ENCODE data around the gene BIN1.

Gene BIN1

DNA sequence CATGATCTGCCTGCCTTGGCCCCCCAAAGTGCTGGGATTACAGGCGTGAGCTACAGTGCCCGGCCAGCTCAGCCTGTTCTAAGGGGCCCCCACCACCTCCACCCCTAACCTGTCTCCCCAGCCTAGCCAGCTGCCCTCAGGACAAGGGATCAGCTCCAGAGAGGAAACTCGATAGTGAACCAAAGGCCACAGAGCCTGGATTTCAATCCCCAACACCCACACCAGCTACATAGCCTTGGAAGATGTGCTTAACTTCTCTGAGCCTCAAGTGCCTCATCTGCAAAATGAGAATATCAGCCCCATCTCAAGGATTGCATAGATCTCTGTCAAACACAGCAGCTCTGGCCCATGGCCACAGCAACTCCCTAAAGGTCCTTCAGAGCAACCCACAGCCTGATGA, 32.0 kb downstream of the BIN1 start:
- DNase-seq = no peak

DNA sequence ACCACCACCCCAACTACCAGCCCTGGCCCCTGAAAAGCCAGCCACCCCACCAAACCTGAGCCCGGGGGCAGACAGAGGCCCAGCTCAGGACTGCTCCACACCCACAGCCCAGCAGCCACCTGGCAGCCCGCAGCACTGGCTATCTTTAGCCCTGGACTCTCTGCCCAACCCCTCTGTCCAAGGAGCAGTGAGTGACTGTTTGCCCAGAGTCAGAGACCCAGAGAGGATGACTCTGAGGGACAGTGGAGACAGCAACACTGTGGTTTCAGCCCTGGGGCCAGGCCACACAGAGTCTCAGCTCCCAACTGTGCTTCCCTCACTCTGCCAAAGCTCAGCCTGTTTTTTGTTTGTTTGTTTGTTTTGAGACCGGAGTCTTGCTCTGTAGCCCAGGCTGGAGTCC, 32.6 kb downstream of the BIN1 start:
- no peak for DNase-seq

DNA sequence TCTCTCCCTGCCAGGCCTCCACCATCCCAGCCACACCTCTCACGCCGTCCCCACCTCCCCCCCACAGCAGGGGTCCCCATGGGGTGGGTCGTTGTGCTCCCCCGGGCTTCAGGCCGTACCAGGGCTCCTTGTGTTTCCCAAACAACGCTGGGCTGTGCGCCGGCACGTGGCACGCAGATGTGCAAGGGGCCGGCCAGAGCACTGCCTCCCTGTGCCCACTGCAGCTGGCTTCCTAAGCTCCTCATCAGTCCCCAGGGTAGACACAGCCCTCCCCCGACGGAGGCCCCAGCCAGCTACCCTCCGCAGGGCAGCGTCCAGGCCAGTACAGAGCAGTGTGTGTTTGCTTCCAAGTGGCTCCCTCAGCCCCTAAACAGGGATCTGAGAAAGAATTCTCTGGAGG, 34.0 kb downstream of the BIN1 start:
- peak; percentile 34 for DNase-seq

DNA sequence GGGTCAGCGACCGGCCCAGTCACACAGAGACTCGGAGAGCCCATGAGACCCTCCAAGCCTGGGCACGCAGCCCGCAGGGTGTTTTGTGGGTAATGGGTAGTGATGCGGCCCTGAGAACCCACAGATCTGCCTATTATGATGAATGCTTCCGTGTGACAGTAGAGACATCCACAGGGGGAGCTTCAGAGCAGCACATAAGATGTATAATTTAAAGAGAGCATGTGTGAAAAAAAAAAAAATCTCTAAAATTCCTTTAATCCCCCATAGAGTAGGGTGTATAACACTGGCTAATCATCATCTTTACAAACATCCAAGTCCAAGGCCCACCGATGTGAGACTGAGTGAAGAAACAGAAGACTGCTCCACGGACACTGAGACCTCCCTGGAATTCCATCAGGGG, 34.6 kb downstream of the BIN1 start:
- peak; percentile 32 for DNase-seq

DNA sequence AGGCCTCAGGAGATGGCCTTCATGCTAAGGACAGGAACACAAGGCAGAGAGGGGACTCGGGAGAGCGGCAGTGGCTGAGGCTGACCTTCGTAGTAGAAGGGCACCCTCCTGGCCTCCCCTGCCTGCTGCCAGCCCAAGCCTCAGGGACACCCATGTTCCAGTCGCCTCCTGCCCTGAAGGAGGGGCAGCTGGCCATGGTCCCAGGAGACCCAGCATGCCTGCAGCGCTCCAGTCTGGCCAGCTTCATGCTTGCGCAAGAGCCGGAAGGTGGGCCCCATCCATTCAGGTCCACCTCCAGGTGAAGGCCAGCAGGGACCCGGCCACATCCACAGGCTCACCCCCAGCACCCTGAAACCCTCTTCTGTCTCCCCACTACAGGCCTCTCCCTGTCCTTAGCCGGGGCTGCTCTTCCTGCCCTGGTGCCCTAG, 35.0 kb downstream of the BIN1 start:
- no peak for DNase-seq

DNA sequence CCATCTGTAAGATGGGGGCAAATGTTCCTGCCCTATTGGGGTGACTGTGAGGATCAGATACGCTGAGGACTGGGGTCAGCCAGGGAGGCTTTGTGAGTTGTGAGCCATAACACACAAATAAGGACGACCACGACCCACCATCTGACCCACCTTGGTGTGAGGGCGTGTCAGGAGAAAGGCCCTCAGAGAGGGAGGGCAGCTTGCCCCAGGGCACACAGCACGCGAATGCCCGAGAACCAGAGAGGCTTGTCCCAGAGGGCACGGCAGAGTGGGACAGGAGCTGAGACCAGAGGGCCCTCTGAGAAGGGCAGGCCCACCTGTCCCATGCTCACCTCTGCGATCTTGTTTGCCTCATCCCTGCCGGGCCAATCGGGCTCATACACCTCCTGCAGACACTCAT, 36.7 kb downstream of the BIN1 start:
- DNase-seq = no peak

DNA sequence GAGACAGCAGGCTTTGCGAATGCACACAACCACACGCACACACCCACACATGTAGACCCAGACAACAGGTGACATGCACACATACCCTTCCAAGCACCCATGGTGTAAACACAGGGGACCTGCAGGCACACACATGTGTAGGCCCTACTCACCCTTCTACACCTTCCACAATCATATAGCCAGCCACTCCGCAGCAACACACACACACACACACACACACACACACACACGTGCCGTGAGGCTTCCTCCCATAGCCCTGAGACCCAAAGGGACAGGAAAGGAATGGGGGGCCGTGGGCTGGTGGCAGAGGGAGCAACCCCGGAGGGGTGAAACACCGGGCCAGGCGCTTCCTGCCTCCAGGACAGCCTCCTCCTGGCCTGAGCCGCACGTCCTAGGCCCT, 37.4 kb downstream of the BIN1 start:
- DNase-seq = no peak

DNA sequence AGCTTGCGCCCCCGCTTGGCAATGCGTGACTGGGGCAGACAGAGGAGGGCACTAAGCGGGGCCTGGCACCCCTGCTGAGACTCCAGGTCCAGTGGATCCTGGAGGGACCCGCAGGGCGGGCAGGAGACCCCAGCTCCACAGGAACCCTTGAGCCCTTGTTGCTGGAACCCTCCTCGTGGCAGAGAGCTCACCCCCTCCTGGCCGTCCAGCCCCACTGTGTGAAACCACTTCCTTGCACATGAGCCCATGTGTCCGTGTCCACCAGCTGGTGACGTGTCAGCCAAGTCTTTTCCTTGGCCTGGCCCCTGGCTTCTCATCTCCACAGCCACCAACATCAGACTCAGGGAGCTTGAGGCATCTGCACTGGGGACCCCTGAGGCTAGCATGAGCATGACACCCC, 38.0 kb downstream of the BIN1 start:
- no peak for DNase-seq

DNA sequence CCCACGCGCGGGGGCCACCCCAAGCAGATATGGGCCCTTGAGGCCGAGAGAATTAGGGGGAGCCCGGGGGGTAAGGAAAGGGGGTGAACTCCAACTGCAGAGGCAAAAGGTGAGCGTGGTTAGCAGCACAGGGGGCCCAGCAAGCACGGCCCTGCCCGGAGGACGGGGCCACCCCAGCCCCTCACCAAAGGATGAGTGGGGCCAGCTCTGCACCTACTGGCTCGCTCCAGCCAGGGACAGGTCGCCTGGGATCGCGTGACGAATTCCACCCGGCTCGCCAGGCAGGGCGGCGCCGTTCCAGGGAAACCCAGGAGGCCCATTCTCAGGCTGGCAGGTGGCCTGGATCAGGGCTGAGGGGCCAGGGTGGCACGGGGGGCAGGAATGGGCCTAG, 38.6 kb downstream of the BIN1 start:
- DNase-seq = no peak

DNA sequence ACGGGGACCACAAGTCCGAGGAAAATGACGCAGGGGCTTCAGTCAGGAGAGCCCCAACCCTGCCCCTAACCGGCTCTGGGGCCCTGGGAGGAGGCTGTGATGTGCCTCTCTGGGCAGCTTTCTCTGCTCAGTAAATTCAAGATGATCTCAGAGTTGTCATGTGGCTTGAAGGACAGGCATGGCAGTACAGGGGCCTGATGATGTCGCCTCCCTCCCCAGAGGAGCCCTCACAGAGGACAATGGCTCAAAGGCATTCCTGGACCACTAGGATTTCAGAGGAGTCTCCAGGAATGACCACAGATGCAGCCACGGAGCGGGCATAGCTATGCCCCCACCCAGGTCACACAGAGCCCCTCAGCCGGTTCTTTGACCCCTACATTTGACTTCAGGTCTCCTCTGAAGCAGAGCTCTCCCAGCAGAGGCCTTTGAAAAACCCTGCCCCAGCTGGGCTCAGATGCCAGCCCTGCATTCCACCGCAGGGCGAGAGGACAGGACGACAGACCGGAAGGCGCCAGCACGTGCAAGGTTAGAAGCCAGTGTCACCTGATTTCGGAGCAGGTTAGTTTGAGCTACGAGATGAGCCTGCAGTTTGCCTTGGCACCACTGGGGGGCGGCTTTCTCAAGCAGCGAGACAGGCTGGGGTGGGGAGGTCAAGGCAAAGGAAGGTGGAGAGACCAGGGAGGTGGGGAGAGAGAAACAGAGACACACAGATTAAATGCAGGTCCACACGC, 39.2 kb downstream of the BIN1 start:
- peak; percentile 63 for DNase-seq

DNA sequence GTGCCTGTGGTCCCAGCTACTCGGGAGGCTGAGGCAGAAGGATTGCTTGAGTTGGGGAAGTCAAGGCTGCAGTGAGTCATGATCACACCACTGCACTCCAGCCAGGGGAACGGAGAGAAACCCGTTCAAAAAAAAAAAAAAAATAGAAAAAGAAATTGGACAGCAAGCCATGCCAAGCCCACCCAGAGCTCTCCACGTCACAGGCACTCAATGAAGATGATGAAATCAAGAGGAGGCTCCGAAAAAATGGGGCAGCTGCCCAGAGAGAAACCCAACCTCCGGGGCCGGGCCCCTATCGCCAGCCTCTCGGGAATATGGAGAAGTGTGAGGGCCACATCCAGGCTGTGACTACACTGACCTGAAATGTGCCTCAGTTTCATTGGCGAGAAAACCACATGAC, 40.0 kb downstream of the BIN1 start:
- DNase-seq = no peak

DNA sequence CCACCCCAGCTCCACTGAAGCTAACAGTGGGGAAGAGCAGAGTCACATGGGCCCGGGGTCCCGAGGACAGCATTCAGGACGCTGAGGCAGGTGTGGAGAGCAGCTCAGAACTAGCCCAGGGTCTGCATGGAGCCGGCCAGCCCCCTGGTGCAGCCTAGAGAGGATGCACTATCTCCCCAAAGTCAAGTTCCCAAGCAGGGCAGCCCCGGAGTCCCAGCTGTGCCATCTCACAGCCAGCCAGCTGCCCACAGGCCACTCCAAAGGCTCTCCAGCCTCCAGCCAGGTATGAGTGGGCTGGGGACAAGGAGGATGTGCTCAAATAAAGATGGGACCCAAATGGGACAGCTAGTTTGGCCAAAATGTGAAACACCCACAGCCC, 41.0 kb downstream of the BIN1 start:
- no peak for DNase-seq

DNA sequence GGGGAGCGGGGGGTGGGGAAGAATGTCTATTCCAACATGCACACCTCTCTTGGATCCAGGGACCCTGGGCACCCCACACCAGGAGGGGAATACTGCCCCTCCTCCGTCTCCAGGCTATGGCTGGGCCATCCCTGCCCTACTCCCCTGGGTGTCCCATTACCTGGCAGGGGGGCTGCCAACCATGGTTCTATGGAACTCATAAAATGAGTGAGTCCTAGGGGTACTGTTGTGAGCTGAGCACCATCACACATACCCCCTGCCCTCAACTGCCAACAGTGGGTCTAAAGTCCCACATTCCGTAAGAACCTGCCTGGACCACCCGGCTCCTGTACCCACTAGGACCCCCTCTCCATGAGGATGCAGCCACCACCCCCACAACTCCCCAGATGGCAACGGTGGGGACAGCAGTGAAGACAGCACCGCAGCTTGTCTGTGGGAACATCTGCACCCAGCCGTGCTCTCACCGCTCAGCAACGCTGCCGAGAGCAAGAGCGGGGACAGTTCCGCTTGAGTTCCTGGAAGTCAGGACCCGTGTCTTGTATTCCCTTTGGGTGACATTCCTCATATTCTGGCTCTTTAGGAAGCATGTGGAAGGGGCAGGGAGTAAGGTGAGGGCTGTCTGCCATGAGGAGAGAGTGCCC, 41.5 kb downstream of the BIN1 start:
- DNase-seq = no peak

DNA sequence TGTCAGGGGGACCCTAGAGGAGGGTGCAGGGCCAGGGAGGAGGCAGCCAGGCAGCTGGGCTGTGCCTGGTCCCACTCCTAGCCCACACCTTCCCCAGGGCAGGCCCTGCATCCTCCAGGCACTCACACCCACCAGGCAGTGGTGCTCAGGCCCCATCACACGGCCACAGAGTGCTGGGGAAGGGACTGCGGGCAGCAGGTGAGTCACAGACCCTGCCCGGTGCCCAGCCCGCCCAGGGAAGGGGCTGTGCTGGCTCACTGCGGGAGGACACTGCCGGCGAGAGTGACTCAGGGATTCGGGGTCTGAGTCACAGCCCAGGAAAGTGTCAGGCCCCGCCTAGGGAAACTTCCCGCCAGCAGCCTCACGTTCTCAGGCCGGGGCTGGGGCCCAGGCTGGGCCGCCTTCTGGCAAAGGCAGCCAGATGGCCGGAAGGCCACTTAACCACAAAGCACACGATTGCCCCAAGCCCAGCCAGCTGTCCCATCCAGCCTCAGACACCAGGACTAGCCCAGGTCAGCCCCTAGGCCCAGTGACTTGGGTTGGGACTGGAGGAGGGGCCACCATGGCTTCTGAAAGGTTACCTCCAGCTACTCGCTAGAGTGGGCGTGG, 42.2 kb downstream of the BIN1 start:
- DNase-seq = peak; percentile 98

DNA sequence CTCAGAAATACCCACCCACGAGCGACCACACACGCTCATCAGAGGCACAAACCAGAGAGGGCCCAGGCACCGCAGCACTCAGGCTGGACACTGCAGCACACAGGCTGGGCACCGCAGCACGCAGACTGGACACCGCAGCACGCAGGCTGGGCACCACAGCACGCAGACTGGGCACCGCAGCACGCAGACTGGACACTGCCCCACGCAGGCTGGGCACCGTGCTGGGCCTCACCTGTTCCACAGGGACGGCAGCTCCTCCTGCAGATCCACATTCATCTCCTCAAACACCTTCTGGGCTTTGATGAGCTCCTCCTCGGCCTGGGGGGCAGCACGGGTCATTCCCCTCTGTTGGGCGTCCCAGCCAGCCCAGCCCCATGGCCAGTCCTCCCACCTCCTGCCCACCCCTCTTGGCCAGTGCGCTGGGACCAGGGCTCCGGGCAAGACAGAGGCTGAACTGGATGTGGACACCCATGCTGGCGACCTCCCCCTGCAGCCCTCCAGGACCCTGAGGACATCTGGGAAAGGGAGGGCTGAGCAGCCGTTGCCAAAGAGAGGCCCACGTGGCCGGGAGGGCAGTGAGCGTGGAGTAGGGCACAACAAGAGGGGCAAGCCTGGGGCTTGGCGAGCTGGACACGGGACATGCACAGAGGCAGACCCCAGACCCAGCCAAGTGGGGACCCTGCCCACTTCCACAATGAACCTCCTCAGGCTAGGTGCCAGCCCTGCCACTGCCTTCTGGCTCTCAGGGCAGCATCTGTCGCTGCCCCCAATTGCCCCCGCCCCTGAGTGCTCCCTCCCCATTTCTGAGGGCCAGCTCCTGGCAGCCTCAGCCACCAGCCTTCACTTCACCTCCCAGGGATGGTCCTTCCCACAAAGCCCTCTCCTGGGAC, 43.0 kb downstream of the BIN1 start:
- DNase-seq = no peak

DNA sequence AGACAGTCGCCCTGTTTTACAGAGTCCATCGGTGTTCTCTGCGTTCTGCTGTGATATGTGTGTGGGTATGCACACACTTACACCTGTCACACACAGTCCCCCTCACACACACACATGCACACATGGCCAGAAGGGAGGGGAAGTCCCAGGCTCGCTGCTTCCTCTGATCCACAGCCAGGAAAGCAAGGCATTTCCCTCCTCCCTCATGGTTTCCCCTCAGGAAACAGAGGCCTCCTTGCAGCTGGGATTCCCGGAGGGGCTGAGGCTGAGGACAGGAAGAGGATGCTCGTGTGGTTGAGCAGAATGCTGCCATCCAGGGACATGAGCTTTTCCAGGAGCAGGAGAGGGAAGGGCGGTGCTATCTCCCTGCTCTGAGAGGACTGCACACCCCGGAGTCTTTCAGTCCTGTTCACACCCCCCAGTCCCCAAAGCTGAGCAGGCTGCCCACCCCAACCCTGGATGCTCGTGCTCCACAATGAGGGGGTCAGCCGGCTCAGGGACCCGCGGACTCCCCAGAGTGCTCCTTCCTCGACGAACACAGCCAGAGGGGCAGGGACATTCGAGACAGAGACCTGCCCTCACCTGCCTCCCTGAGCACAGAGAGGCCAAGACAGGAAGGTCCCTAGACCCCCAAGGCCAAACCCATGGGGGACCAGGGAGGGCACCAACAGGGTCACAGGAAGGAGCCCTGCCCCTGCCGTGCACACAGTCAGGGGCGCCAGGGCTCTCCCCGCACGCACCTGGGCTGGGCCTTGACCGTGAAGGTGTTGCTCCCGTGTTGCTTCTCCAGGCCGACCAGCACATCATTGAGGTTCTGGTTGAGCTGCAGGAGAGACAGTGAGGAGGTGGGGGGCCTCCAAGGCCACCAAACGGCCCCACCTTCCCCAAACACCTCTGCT, 45.3 kb downstream of the BIN1 start:
- peak; percentile 61 for DNase-seq

DNA sequence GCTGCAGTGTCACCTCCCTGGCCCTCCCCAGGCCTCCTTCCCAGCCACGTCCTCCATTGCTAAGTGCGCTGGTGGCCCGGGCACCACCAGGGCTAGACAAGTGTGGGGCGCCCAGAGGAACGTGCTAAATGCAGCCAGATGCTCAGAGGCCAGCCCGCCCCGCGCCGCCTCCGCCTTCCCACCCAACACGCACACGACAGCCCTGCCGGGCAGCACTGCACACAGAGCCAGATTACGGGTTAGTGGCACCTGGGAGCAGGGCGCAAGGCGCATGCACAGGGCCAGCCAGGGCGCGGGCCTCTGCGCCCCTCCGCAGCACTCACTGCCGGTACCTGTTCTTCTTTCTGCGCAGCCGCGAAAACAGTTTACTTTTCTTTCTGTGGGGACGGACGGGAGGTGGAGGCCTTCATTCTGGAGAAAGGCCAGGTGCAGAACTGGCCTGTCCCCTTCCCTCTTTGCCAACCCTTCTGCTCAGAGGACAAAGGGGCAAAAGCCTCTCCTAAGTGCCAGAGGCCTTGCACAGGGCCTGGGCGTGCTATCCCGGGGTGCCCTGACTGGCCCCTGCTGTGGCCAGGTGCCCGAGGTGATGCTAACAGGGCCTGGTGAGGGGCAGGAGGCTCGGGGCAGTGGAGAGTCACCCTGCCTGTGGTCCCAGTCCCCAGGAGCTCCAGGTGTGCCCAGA, 46.5 kb downstream of the BIN1 start:
- DNase-seq = no peak

DNA sequence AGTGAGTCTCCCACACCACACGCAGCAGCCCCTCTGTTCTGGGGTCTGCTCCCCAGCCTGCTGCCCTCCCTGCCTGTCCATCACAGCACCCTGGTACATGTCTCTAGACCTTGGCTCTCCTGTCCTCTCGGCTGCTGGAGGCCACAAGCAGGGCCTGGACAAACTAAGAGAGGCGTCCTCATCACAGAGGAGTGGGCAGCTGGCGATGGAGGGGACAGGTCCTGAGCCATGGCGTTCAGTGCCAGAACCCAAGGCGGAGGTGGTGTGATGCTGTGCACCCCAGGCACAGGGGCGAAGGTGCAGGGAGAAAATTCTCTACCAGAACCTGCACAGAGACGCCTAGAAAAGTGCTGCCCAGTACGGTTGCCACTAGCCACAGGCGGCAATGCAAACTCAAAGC, 47.4 kb downstream of the BIN1 start:
- no peak for DNase-seq

DNA sequence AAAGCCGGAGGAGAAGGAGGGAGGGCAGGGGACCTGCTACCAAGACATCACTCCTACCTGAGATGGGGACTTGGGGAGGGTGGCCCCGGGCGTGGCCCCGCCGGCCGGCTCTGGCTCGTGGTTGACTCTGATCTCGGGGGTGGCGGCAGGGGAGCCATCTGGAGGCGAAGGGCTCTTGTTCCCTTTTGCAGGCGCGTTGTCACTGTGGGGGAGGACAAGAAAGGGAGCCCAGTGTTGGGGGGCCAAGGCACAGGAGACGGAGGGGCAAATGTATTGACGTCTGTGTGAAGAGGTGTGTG, 48.1 kb downstream of the BIN1 start:
- DNase-seq = no peak

DNA sequence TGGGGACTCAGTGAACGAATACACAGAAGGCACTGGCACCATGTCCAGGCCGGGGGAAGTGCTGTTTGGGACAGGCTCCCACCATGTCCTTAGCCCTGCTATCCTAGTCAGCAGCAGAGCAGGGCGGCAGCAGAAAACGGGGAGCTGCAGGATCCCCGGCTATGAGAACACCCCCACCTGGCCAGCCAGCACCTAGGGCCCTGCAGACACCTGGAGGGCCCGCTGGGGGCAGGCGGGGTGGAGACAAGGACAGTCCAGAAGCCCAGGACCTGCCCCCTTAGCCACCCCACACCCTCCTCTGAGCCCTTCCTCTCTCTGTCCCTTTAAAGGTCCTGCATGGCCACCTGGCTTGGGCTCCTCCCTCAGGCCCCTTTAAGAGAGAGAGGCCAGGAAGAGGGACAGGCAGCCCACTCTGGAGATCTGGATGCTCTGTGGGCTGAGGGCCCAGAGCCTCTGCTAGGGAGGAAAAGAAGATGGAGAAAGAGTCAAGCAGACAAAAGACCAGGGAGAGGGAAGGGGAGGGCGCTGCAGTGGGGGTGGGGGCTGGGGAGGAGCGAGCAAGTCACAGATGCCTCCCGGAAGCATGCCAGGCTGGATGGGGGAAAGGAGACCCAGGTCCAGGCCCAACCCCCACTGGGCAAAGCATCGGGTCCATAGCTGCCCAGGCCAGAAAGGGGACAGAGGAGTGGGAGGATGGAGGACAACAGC, 48.6 kb downstream of the BIN1 start:
- DNase-seq = no peak
